Transverse colon (tissue), 4 donors: ENCODE data around the gene BUD23.
"Not testable (repeated sequence)": the region's sequence is repeated elsewhere in the genome, so short reads cannot be mapped to it uniquely, and the experiment has no call there.

Experiments
- CTCF ChIP-seq, 5 experiments: fragments of 200-600 bp in 3 of 5; fragments of 450-650 bp in 2 of 5; sonication (generic) in 3 of 5; IDR thresholded peaks; 1 replicate in 2 of 5; 2 replicates in 3 of 5; pipeline ENCODE4 v1.5.1; 2016 to 2017; ENCODE audit warnings: antibody characterized with exemption in 5 of 5, inconsistent platforms in 3 of 5, mild to moderate bottlenecking in 2 of 5, moderate library complexity in 1 of 5
- POLR2A ChIP-seq: fragments of 450-650 bp; IDR thresholded peaks from one replicate; pipeline ENCODE4 v1.6.1; 2016; ENCODE audit warnings: antibody characterized with exemption, mild to moderate bottlenecking, moderate library complexity
- POLR2AphosphoS5 ChIP-seq, 3 donors: sonication (generic); formaldehyde crosslinking; IDR thresholded peaks; one replicate each; pipeline ENCODE4 v1.6.1; 2016; ENCODE audit warnings: antibody characterized with exemption in 3 of 3

DNA sequence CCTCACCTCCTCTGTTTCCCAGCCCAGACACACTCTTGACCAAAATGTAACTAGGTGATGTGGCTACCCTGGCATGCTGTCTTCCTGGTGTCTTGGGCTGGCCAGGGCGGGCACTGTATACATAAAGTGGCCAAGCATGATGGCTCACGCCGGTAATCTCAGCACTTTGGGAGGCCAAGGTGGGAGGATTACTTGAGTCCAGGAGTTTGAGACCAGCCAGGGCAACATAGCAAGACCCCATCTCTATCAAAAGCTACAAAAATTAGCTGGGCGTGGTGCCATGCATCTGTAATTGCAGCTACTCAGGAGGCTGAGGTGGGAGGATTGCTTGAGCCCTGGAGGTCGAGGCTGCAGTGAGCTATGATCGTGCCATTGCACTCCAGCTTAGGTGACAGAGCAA is 29.9 kb downstream of the BUD23 start:
- TF ChIP-seq POLR2AphosphoS5 (IDR thresholded peaks at IDR 0.05); POLR2A; CTCF (IDR thresholded peaks at IDR 0.05): not testable (repeated sequence)
